Erythroblast (primary cell): ENCODE data around the gene SST.

ENCODE experiments used
- GATA1 ChIP-seq: IDR thresholded peaks from 2 replicates; pipeline ENCODE4 v1.6.1; 2011; ENCODE audit warnings: low read depth, mild to moderate bottlenecking, control low read depth, low read length, moderate library complexity
- POLR2A ChIP-seq: IDR thresholded peaks from 2 replicates; pipeline ENCODE4 v1.6.1; 2011; ENCODE audit warnings: mild to moderate bottlenecking, low read length

- TF ChIP-seq POLR2A (no peak), GATA1 (no peak)
Observed at GRCh38 chr3:187684880-187685279, 14.7 kb upstream of the SST start.
